Measurements from ENCODE around the gene ACOT13.
"Not testable (repeated sequence)": the region's sequence is repeated elsewhere in the genome, so short reads cannot be mapped to it uniquely, and the experiment has no call there.

The ACOT13 gene

GRCh38 chr6:24666641-24667377 lies at the start of gene ACOT13, which contains the start of gene TDP2:
ACOT13 (plus strand) TSS chr6:24667077; CDS start chr6:24667264, 187 bp downstream.
TDP2 (minus strand) TSS chr6:24666899; CDS start chr6:24666862, 37 bp downstream.
- H3K27ac Mint-ChIP-seq, result peak within 1 kb of the TSS; percentile 98
- H3K4me3 Mint-ChIP-seq, result peak within 1 kb of the TSS; percentile 100
- H3K36me3 Mint-ChIP-seq, result peaks cover 18% of the 10 kb centered on the region
- peaks cover 55% of the 10 kb centered on the region for H3K4me1 Mint-ChIP-seq
- no peaks in the 10 kb centered on the region for H3K27me3 Mint-ChIP-seq
- H3K9me3 Mint-ChIP-seq, result no peaks in the 10 kb centered on the region

- no peaks in the 10 kb centered on the region for H3K36me3 Mint-ChIP-seq
- no peaks in the 10 kb centered on the region for H3K9me3 Mint-ChIP-seq
- no peaks in the 10 kb centered on the region for H3K4me1 Mint-ChIP-seq
- no peaks in the 10 kb centered on the region for H3K27me3 Mint-ChIP-seq
- no peak overlapping the region for H3K4me3 Mint-ChIP-seq
- no peak overlapping the region for H3K27ac Mint-ChIP-seq
These were observed 47.2 kb upstream of the ACOT13 start for GRCh38 chr6:24619661-24620060.

GRCh38 chr6:24620637-24621036 lies 46.2 kb upstream of the ACOT13 start:
- Mint-ChIP-seq H3K4me1 (no peaks in the 10 kb centered on the region), H3K27ac (no peak overlapping the region), H3K36me3 (no peaks in the 10 kb centered on the region), H3K27me3 (no peaks in the 10 kb centered on the region), H3K9me3 (no peaks in the 10 kb centered on the region), H3K4me3 (no peak overlapping the region)

- no peaks in the 10 kb centered on the region for H3K9me3 Mint-ChIP-seq
- H3K27ac Mint-ChIP-seq, result no peak overlapping the region
- H3K4me1 Mint-ChIP-seq, result no peaks in the 10 kb centered on the region
- no peak overlapping the region for H3K4me3 Mint-ChIP-seq
- H3K36me3 Mint-ChIP-seq, result no peaks in the 10 kb centered on the region
- no peaks in the 10 kb centered on the region for H3K27me3 Mint-ChIP-seq
These were observed 45.1 kb upstream of the ACOT13 start for GRCh38 chr6:24621626-24622289.

GRCh38 chr6:24630856-24631505 lies 35.9 kb upstream of the ACOT13 start:
- Mint-ChIP-seq H3K27ac (no peak overlapping the region), H3K4me3 (no peak overlapping the region), H3K4me1 (no peaks in the 10 kb centered on the region), H3K27me3 (peaks cover 6% of the 10 kb centered on the region), H3K36me3 (no peaks in the 10 kb centered on the region), H3K9me3 (no peaks in the 10 kb centered on the region)

- H3K27me3 Mint-ChIP-seq, result peaks cover 6% of the 10 kb centered on the region
- no peaks in the 10 kb centered on the region for H3K4me1 Mint-ChIP-seq
- no peak overlapping the region for H3K4me3 Mint-ChIP-seq
- H3K36me3 Mint-ChIP-seq, result no peaks in the 10 kb centered on the region
- H3K9me3 Mint-ChIP-seq, result no peaks in the 10 kb centered on the region
- no peak overlapping the region for H3K27ac Mint-ChIP-seq
These were observed 35.2 kb upstream of the ACOT13 start for GRCh38 chr6:24631671-24632070.

- H3K27me3 Mint-ChIP-seq, result peaks cover 6% of the 10 kb centered on the region
- H3K27ac Mint-ChIP-seq, result no peak overlapping the region
- no peaks in the 10 kb centered on the region for H3K4me1 Mint-ChIP-seq
- no peaks in the 10 kb centered on the region for H3K36me3 Mint-ChIP-seq
- H3K9me3 Mint-ChIP-seq, result no peaks in the 10 kb centered on the region
- no peak overlapping the region for H3K4me3 Mint-ChIP-seq
These were observed 34.3 kb upstream of the ACOT13 start for GRCh38 chr6:24632573-24632972.

GRCh38 chr6:24636681-24637080 lies 30.2 kb upstream of the ACOT13 start:
- Mint-ChIP-seq H3K36me3 (peaks cover 2% of the 10 kb centered on the region), H3K27me3 (peaks cover 16% of the 10 kb centered on the region), H3K4me1 (peaks cover 6% of the 10 kb centered on the region), H3K27ac (no peak overlapping the region), H3K9me3 (no peaks in the 10 kb centered on the region), H3K4me3 (no peak overlapping the region)

- peaks cover 9% of the 10 kb centered on the region for H3K4me1 Mint-ChIP-seq
- no peak overlapping the region for H3K4me3 Mint-ChIP-seq
- peaks cover 2% of the 10 kb centered on the region for H3K36me3 Mint-ChIP-seq
- H3K27ac Mint-ChIP-seq, result no peak overlapping the region
- peaks cover 17% of the 10 kb centered on the region for H3K27me3 Mint-ChIP-seq
- no peaks in the 10 kb centered on the region for H3K9me3 Mint-ChIP-seq
These were observed 26.7 kb upstream of the ACOT13 start for GRCh38 chr6:24640166-24640565.

- peaks cover 13% of the 10 kb centered on the region for H3K4me1 Mint-ChIP-seq
- H3K9me3 Mint-ChIP-seq, H3K36me3 Mint-ChIP-seq, H3K4me3 Mint-ChIP-seq, H3K27ac Mint-ChIP-seq: not testable (repeated sequence)
- H3K27me3 Mint-ChIP-seq, result peaks cover 21% of the 10 kb centered on the region
These were observed 26.2 kb upstream of the ACOT13 start for GRCh38 chr6:24640631-24641030.

- peaks cover 20% of the 10 kb centered on the region for H3K4me1 Mint-ChIP-seq
- H3K4me3 Mint-ChIP-seq, result no peak overlapping the region
- peaks cover 2% of the 10 kb centered on the region for H3K36me3 Mint-ChIP-seq
- H3K9me3 Mint-ChIP-seq, result no peaks in the 10 kb centered on the region
- no peak overlapping the region for H3K27ac Mint-ChIP-seq
- H3K27me3 Mint-ChIP-seq, result peaks cover 23% of the 10 kb centered on the region
These were observed 24.8 kb upstream of the ACOT13 start for GRCh38 chr6:24642061-24642460.

GRCh38 chr6:24643920-24644319 lies 23.0 kb upstream of the ACOT13 start:
- H3K36me3 Mint-ChIP-seq, result no peaks in the 10 kb centered on the region
- H3K27ac Mint-ChIP-seq, result no peak overlapping the region
- H3K4me1 Mint-ChIP-seq, result peaks cover 15% of the 10 kb centered on the region
- peaks cover 21% of the 10 kb centered on the region for H3K27me3 Mint-ChIP-seq
- no peaks in the 10 kb centered on the region for H3K9me3 Mint-ChIP-seq
- no peak overlapping the region for H3K4me3 Mint-ChIP-seq

GRCh38 chr6:24644377-24644776 lies 22.5 kb upstream of the ACOT13 start:
- Mint-ChIP-seq H3K4me3 (no peak overlapping the region), H3K27me3 (peaks cover 21% of the 10 kb centered on the region), H3K36me3 (no peaks in the 10 kb centered on the region)

GRCh38 chr6:24646771-24647170 lies 20.1 kb upstream of the ACOT13 start:
- H3K36me3 Mint-ChIP-seq, result peaks cover under 1% of the 10 kb centered on the region
- H3K27me3 Mint-ChIP-seq, result peaks cover 13% of the 10 kb centered on the region
- no peaks in the 10 kb centered on the region for H3K9me3 Mint-ChIP-seq
- H3K27ac Mint-ChIP-seq, result no peak overlapping the region
- H3K4me3 Mint-ChIP-seq, result peak overlapping the region; percentile 89
- H3K4me1 Mint-ChIP-seq, result peaks cover 15% of the 10 kb centered on the region

More at GRCh38 chr6:24644377-24644776, 22.5 kb upstream of the ACOT13 start:
- no peaks in the 10 kb centered on the region for H3K9me3 Mint-ChIP-seq
- H3K27ac Mint-ChIP-seq, result no peak overlapping the region
- H3K4me1 Mint-ChIP-seq, result peaks cover 15% of the 10 kb centered on the region

- H3K9me3 Mint-ChIP-seq, result no peaks in the 10 kb centered on the region
- no peak overlapping the region for H3K27ac Mint-ChIP-seq
- peaks cover 13% of the 10 kb centered on the region for H3K27me3 Mint-ChIP-seq
- H3K36me3 Mint-ChIP-seq, result peaks cover 3% of the 10 kb centered on the region
- peaks cover 17% of the 10 kb centered on the region for H3K4me1 Mint-ChIP-seq
- H3K4me3 Mint-ChIP-seq, result no peak overlapping the region
These were observed 18.6 kb upstream of the ACOT13 start for GRCh38 chr6:24648276-24648675.

GRCh38 chr6:24649691-24650090 lies 17.2 kb upstream of the ACOT13 start:
- H3K27ac Mint-ChIP-seq, result no peak overlapping the region
- H3K36me3 Mint-ChIP-seq, result peaks cover 8% of the 10 kb centered on the region
- no peaks in the 10 kb centered on the region for H3K9me3 Mint-ChIP-seq
- H3K27me3 Mint-ChIP-seq, result peaks cover 10% of the 10 kb centered on the region
- H3K4me3 Mint-ChIP-seq, result no peak overlapping the region
- peaks cover 23% of the 10 kb centered on the region for H3K4me1 Mint-ChIP-seq

Data from activated naive CD4-positive, alpha-beta T cell treated with anti-CD3 and anti-CD28 coated beads, Interleukin-2, amount 50 U/mL, for 24 hours (primary cell).